ENCODE measurements around the gene CFAP20DC. TPM values are rescaled to one million over a fixed set of nuclear protein-coding genes. Genes with fewer than 3 reads are reported as not detected.

The CFAP20DC gene
- total RNA-seq, 1 experiment from 2014 or later, result 2.9 TPM

- no peaks in the 10 kb centered on the region for H4K20me1 ChIP-seq (ENCODE audit: insufficient read depth)
- no peaks in the 10 kb centered on the region for H3K36me3 ChIP-seq (ENCODE audit: control insufficient read depth in 1 of 2, insufficient read depth in 2 of 2, low read length in 2 of 2)
- H3K4me2 ChIP-seq (ENCODE audit: low read length), result no peak overlapping the region
- H3K27me3 ChIP-seq (ENCODE audit: insufficient read depth, low read length), result no peaks in the 10 kb centered on the region
- CTCF ChIA-PET, result no interaction called here
- BruUV-seq (replicated peaks), result no TSS peak
- POLR2A ChIA-PET, result no interaction called here
- H3K9ac ChIP-seq (ENCODE audit: low read length), result no peak overlapping the region
- no peak for DNase-seq (ENCODE audit: low read depth, low spot score)
- TF ChIP-seq RAD21 (IDR thresholded peaks at IDR 0.05; ENCODE audit: low read depth), result no peak
- TF ChIP-seq SP1 (IDR thresholded peaks at IDR 0.05; ENCODE audit: low read depth), result no peak
- TF ChIP-seq FOSL1 (IDR thresholded peaks at IDR 0.05; ENCODE audit: low read depth), result no peak
- no peak for TF ChIP-seq SRF (IDR thresholded peaks at IDR 0.05; ENCODE audit: low read depth)
- no peak for TF ChIP-seq REST (IDR thresholded peaks at IDR 0.05; ENCODE audit: low read depth)
- TF ChIP-seq JUND (IDR thresholded peaks at IDR 0.05), result no peak
- no peak for TF ChIP-seq EGR1 (IDR thresholded peaks at IDR 0.05; ENCODE audit: low read depth)
- no peak for TF ChIP-seq EZH2 (IDR thresholded peaks at IDR 0.05)
- TF ChIP-seq TCF7L2 (IDR thresholded peaks at IDR 0.05; ENCODE audit: borderline replicate concordance, extremely low read depth, insufficient read depth, insufficient read length), result no peak
- no peak for TF ChIP-seq SIN3A (IDR thresholded peaks at IDR 0.05; ENCODE audit: low read depth)
- no peak for TF ChIP-seq ZNF274 (IDR thresholded peaks at IDR 0.05; ENCODE audit: low read depth, low read length)
- TF ChIP-seq YY1 (IDR thresholded peaks at IDR 0.05; ENCODE audit: extremely low read depth, insufficient replicate concordance, low read depth, low read length), result no peak
- TF ChIP-seq CBX3 (IDR thresholded peaks at IDR 0.05; ENCODE audit: low read depth), result no peak
- TF ChIP-seq POLR2A (IDR thresholded peaks at IDR 0.05; ENCODE audit: borderline replicate concordance, extremely low read depth, insufficient read depth, insufficient read length), result no peak
- TF ChIP-seq MAX (IDR thresholded peaks at IDR 0.05), result no peak
- TF ChIP-seq CTCF (IDR thresholded peaks at IDR 0.05 in 2 of 3, conservative IDR thresholded peaks at IDR 0.05 in 1 of 3; ENCODE audit: borderline replicate concordance in 1 of 3, insufficient read depth in 1 of 3, low read depth in 2 of 3, low read length in 2 of 3), result no peak
- intact Hi-C loops (cut with micrococcal nuclease), result no loop called here
- H3K4me1 ChIP-seq (ENCODE audit: control insufficient read depth in 1 of 2, insufficient read depth in 2 of 2, low read length in 2 of 2), result no peaks in the 10 kb centered on the region
- H2AFZ ChIP-seq (ENCODE audit: low read depth, low read length, poor library complexity, severe bottlenecking), result no peak overlapping the region
- H3K27ac ChIP-seq (ENCODE audit: low read depth, low read length), result no peak overlapping the region
- no peaks in the 10 kb centered on the region for H3K79me2 ChIP-seq (ENCODE audit: insufficient read depth, low read length)
- H3K9me3 ChIP-seq (ENCODE audit: control insufficient read depth in 1 of 2, insufficient read depth in 1 of 2, low read depth in 1 of 2, low read length in 2 of 2), result no peaks in the 10 kb centered on the region
- no peak for ATAC-seq
- RAD21 ChIA-PET (ENCODE audit: low non-redundant PET in 1 of 2, low total read pairs in 2 of 2, uncharacterized antibody in 2 of 2, unreplicated experiment in 2 of 2), result no interaction called here
- no peaks in the 10 kb centered on the region for H3K9me2 ChIP-seq (ENCODE audit: insufficient read depth)
- no peak overlapping the region for H3K4me3 ChIP-seq (replicated peaks in 1 of 2; ENCODE audit: low read depth in 1 of 2, low read length in 2 of 2)
Measured at GRCh38 chr3:58884453-58884852, 165.4 kb downstream of the CFAP20DC start.

All from HCT116 (cell line).